A673 (cell line): Measurements from ENCODE around the gene SNF8. TPM values are rescaled to one million over a fixed set of nuclear protein-coding genes. Genes with fewer than 3 reads are reported as not detected.

ENCODE experiments used
- BruUV-seq: library from RNA; stranded (reverse); fragments of 400-500 nt; replicated peaks from 2 replicates; lab custom pipeline; 2021; lab: Mats Ljungman, UMichigan
- CTCF ChIA-PET: fragments of 300-600 bp; sonication (Branson Sonifier 250); formaldehyde crosslinking; loops from one replicate; lab custom pipeline; 2022; ENCODE audit warnings: antibody characterized with exemption; lab: Charles Lee
- POLR2A ChIA-PET: fragments of 300-600 bp; sonication (Branson Sonifier 250); formaldehyde crosslinking; loops from one replicate; lab custom pipeline; 2022; ENCODE audit warnings: antibody characterized with exemption; ENCODE audit not compliant: low non-redundant PET; lab: Charles Lee
- DNase-seq: peaks from one replicate; pipeline ENCODE4 v3.0.0-alpha.2; 2015; ENCODE audit warnings: low spot score
- H3K27ac ChIP-seq: fragments of 200-600 bp; sonication (generic); 2 replicates; pipeline ENCODE4 v1.5.1; 2016; ENCODE audit warnings: mixed run types, low read depth, mild to moderate bottlenecking, mixed read lengths, antibody characterized with exemption, low read length; ENCODE audit not compliant: poor library complexity, severe bottlenecking
- H3K27me3 ChIP-seq: fragments of 200-600 bp; sonication (generic); replicated peaks from 2 replicates; pipeline ENCODE4 v1.6.1; 2017; ENCODE audit warnings: mixed run types, low read depth, mild to moderate bottlenecking, mixed read lengths, antibody characterized with exemption, low read length; ENCODE audit not compliant: insufficient read depth, poor library complexity
- H3K36me3 ChIP-seq: fragments of 200-600 bp; sonication (generic); 2 replicates; pipeline ENCODE4 v1.6.1; 2016; ENCODE audit warnings: mixed run types, mild to moderate bottlenecking, mixed read lengths, antibody characterized with exemption, low read length; ENCODE audit not compliant: insufficient read depth, poor library complexity, severe bottlenecking
- H3K4me1 ChIP-seq: fragments of 200-600 bp; sonication (generic); 2 replicates; pipeline ENCODE4 v1.6.1; 2017; ENCODE audit warnings: mixed run types, mild to moderate bottlenecking, mixed read lengths, antibody characterized with exemption, low read length; ENCODE audit not compliant: insufficient read depth, poor library complexity, severe bottlenecking
- H3K4me3 ChIP-seq: fragments of 200-600 bp; sonication (generic); 2 replicates; pipeline ENCODE4 v1.5.1; 2016; ENCODE audit warnings: low read depth, mixed run types, mild to moderate bottlenecking, mixed read lengths, low read length; ENCODE audit not compliant: poor library complexity, severe bottlenecking
- H3K9me3 ChIP-seq: fragments of 200-600 bp; sonication (generic); 2 replicates; pipeline ENCODE4 v1.6.1; 2016; ENCODE audit warnings: mixed run types, low read depth, mild to moderate bottlenecking, mixed read lengths, antibody characterized with exemption, low read length; ENCODE audit not compliant: poor library complexity, severe bottlenecking
- EZH2 ChIP-seq: fragments of 200-600 bp; sonication (generic); IDR thresholded peaks from 2 replicates; pipeline ENCODE4 v1.6.1; 2017; ENCODE audit warnings: borderline replicate concordance, low read depth, mild to moderate bottlenecking, mixed read lengths, antibody characterized with exemption, low read length; ENCODE audit not compliant: poor library complexity, severe bottlenecking
- intact Hi-C: fragments of 100-400 bp; cut with micrococcal nuclease; formaldehyde crosslinking; loops from one replicate; pipeline ENCODE4 v1.10.0; 2022; ENCODE audit not compliant: unreplicated experiment
- total RNA-seq: library from RNA; stranded (reverse); gene quantifications from 2 replicates; pipeline ENCODE4 v1.2.3, GENCODE V29; 2021
- TF ChIP-seq, protein P1 (sequence below): fragments of 300-800, 200-600 bp; sonication (generic); conservative IDR thresholded peaks from 2 replicates; pipeline ENCODE4 v1.5.1; 2017; ENCODE audit warnings: low read depth, mild to moderate bottlenecking, antibody characterized with exemption, low read length, moderate library complexity, mixed read lengths

The SNF8 gene
- total RNA-seq, 1 experiment from 2014 or later: 177 TPM

DNA sequence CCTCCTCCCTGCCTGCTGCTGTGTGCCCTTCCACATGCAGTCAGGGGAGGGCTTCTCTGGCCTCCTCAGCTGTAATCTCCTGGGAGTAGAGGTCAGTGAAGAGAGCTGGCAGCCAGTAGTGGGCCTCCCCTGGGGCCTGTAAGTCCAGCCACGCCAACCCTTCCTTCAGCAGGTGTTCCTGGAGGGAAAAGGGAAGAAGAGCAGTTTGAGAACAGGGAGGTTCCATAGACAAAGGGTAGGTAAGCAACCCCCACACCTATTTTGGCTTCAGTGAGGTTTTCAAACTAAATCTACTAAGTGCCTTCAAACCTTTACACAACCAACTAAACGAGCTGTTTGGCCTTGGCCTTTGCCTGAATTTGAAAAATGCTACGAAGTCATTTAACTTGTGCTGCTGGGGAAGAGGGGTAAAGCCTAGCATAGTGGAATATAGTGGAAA is 14.2 kb downstream of the SNF8 start:
- intact Hi-C loops: no loop called here
- TF ChIP-seq, protein P1, sequence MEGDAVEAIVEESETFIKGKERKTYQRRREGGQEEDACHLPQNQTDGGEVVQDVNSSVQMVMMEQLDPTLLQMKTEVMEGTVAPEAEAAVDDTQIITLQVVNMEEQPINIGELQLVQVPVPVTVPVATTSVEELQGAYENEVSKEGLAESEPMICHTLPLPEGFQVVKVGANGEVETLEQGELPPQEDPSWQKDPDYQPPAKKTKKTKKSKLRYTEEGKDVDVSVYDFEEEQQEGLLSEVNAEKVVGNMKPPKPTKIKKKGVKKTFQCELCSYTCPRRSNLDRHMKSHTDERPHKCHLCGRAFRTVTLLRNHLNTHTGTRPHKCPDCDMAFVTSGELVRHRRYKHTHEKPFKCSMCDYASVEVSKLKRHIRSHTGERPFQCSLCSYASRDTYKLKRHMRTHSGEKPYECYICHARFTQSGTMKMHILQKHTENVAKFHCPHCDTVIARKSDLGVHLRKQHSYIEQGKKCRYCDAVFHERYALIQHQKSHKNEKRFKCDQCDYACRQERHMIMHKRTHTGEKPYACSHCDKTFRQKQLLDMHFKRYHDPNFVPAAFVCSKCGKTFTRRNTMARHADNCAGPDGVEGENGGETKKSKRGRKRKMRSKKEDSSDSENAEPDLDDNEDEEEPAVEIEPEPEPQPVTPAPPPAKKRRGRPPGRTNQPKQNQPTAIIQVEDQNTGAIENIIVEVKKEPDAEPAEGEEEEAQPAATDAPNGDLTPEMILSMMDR: no peak
- no peak for TF ChIP-seq EZH2
- POLR2A ChIA-PET: no interaction called here
- Histone ChIP-seq H3K4me3 (no peak overlapping the region), H3K9me3 (no peaks in the 10 kb centered on the region), H3K4me1 (peaks cover 4% of the 10 kb centered on the region), H3K27me3 (no peaks in the 10 kb centered on the region), H3K27ac (peak overlapping the region; percentile 61), H3K36me3 (peaks cover 94% of the 10 kb centered on the region)
- DNase-seq: no peak
- CTCF ChIA-PET: no interaction called here
- no TSS peak for BruUV-seq

DNA sequence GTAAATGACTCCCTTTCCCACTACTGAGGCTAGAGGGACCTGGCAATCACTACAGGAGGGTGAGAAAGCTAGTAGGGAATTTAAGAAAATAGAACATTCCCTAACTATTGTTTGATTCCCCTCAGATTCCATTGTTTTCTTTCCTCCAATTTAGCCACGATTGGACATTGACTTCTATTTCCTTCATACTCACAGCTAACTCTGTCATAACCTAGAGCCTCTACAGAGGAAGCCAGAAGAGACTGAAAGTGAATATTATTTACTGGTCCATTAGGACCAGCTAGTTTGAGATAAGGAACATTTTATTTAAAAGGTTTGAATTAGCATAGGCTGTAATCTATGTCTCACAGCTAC is 14.9 kb downstream of the SNF8 start:
- H3K36me3 ChIP-seq: peaks cover 95% of the 10 kb centered on the region
- POLR2A ChIA-PET: no interaction called here

DNA sequence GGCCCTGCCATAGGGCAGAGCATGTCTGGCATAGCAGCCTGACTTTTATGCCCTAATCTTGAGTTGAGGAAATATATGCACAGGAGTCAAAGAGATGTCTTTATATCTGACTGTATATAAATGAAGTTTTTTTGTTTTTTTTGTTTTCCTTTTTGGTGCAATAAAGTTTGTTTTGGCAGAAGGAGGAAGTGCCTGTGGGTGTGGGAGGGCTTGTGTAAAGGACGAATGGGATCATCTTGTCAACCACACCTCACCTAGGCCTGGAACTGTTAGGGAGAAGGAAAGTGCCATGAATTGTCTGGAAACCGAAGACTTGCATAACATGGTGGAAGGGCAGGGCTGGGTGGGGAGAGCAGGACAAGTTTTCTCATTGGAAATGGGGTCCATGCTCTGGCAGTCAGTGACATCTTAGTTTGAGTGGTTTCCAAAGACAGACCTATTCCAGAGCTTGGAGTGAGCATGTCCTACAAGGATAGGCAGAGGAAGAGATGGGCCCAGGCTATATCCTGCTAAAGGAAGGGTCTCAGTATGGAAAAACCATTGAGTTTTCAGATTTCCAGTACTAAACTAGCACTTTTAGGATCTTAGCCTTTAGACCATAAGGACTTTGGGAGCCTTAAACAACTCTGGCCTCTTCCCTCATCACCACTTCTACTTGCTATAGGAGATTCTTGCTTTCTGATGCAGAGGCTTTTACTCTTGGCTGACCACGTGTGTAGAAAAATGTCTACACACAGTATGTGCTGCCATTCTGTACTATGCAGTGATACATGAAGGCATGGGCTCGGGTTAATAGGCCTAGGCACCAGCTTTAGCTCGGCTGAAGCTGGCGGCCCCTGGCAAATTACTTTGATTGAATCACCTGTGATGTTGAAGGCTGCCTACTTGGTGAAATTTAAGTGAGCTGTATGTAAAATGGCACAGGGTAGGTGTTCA is 15.5 kb downstream of the SNF8 start:
- Histone ChIP-seq H3K36me3 (peaks cover 97% of the 10 kb centered on the region), H3K4me1 (peaks cover 4% of the 10 kb centered on the region), H3K4me3 (no peak overlapping the region), H3K27me3 (no peaks in the 10 kb centered on the region), H3K27ac (peak overlapping the region; percentile 61), H3K9me3 (no peaks in the 10 kb centered on the region)
- BruUV-seq: no TSS peak
- ChIA-PET POLR2A (no interaction called here), CTCF (no interaction called here)
- DNase-seq: no peak
- TF ChIP-seq EZH2: no peak
- TF ChIP-seq, protein P1: no peak
- intact Hi-C loops: no loop called here

More for the DNA sequence above, 14.9 kb downstream of the SNF8 start:
- Histone ChIP-seq H3K27me3 (no peaks in the 10 kb centered on the region), H3K4me1 (peaks cover 4% of the 10 kb centered on the region), H3K9me3 (no peaks in the 10 kb centered on the region), H3K4me3 (no peak overlapping the region), H3K27ac (peak overlapping the region; percentile 61)
- CTCF ChIA-PET: no interaction called here
- no TSS peak for BruUV-seq
- no peak for DNase-seq
- intact Hi-C loops: no loop called here
- TF ChIP-seq EZH2: no peak
- TF ChIP-seq, protein P1: no peak
